Right forelimb (tissue), 1 donor: ENCODE measurements around the gene TNFRSF18.

Experiments used
- DNase-seq: peaks from one replicate; pipeline ENCODE4 v3.0.0-alpha.2; 2018

The TNFRSF18 gene

DNA sequence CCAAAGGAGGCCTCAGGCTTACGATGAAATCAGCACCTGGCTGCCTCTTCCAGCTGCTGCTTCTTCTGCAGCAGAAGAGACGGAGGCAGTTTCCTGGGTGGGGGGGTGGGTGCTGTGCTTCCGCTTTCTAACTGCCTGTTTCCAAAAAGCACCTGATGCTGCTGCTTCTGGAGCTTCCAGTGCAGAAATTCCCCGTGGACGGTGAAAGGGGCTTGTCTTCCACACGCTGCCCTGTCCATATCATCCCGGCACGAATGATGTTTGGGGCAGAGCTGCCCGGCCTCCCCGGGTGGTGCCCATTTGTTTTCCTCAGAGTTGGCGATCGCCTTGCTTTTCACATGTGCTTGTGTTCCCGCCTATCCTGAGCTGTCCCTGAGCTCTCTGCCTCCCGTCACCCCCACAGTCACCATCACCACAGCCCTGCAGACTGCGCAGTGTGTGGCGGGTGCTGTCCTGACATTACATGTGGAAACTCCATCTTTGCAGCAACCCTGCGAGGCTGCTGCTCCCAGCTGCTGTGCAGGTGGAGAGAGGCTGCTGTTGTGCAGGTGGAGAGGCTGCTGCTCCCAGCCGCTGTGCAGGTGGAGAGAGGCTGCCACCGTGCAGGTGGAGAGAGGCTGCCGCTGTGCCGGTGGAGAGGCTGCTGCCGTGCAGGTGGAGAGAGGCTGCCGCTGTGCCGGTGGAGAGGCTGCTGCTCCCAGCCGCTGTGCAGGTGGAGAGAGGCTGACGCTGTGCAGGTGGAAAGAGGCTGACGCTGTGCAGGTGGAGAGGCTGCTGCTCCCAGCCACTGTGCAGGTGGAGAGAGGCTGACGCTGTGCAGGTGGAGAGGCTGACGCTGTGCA lies 30.9 kb downstream of the TNFRSF18 start:
- DNase-seq = peak; percentile 21

DNA sequence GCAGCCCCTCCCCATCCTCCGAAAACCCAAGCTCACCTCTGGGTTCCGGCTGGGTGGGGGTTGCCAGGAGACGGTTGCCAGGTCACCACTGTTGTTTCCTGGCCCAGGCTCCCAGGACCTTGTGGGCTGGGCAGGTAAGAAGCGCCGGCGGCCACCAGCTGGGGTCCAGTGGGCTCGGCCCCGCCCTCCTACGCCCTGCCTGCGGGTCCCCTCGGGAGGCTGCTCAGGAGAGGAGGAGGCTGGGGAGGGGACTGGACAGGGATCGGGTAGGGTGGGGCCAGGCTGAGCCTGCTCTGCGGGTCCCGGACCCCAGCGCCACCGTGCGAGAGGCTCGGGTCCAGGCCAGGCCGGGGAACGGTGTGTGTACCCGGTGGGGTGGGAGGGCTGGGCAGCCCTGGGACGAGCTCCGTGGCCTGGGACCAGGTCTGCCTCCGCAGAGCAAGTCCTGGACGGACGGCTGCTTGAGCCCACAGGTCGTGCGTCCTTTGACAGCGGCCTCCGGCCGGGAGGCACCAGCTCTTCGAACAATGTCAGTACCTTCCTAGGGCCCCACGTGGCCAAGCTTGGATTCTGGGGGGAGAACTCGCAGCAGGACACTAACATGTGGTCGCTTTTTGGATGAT lies 32.5 kb downstream of the TNFRSF18 start, which contains the start of gene TTLL10:
TTLL10 (plus strand) TSS at position 88 of the 623 bp plus-strand sequence. CDS start 5,336 bp downstream, outside the sequence.
- peak; percentile 45 for DNase-seq

DNA sequence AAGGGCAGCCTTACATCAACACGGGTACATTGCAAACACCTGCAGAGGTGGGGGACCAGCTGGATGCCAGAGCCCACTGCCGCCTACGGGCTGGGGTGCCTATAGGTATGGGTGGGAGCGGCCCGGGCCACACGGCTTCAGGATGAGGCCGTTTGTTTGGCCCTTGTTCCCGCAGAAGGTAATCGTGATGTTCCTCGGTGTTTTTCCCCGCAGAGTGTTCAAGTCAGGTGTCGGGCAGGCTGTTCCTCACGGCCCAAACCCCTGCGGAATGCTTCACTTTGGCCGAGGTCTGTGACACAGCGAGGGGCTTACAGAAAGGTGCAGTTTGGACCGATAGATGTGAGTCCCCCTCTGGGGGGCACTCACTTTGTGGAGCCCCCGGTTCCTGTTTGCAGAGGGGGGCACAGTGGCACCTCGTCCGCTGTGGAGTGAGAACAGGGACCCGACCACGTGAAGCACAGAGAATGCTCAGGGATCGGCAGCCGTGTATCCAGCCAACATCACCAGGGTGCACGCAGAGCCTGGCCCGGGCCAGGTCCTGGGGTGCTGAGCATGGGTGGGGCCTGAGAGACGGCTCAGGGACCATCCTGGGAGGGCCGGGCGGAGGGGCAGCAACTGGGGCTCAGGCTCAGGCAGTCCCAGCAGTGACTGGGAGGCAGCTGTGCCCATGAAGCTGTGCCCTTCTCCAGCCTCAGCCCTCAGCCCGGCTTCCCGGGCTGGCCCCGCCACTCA lies 33.2 kb downstream of the TNFRSF18 start:
- DNase-seq = peak; percentile 41

DNA sequence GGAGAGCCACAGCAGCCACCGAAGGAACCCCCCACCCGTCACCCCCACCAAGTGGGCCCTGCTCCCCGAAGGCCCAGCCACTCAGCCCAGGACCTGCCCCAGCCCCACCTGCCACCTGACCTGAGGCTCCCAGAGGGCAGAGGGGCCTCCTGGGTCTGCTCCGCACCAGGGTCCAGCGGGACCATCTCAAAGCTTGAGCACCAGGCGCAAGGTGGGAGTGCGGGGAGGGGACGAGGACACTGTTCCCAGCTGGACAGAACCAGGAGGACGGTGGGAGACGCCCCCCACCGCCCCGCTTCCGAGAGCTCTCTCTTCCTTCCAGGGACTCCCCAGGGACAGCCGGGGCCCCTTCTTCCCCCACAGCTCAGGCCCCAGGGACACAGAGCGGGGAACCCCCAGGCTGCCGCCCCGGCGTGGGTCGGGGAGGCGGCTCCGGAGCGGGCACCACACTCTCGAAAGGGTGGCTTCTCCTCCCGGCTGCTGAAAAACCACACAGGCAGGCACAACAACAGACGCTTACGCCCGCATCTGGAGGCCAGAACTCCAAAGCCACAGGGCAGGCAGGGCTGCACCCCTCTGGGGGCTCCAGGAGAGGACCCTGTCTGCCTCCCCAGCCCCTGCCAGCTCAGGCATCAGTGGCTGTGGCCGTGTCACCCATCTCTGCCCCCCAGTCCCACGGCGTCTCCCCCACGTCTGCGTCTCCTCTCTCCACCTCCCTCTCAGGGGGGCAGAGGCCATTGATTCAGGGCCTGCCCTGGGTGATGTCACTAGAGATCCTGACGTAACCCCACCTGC lies 34.6 kb downstream of the TNFRSF18 start:
- DNase-seq = peak; percentile 38

DNA sequence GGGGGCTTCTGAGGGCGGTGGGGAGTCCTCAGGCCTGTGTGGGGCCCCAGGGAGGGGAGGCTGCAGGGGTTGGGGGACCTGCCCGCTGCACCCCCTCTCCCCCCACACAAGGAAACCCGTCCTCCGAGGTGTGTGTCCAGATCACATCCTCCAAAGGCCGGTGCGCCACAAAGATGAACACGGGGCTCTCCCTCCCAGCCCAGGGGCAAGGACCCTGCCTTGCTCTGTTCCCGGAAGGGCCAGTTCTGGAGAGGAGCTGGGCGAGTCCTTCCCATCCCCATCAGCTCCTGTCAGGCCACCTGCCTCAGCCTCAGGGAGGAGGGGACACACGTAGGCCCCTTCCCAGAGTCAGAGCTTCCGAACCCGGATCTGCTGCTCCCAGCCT lies 35.2 kb downstream of the TNFRSF18 start:
- DNase-seq = peak; percentile 24

DNA sequence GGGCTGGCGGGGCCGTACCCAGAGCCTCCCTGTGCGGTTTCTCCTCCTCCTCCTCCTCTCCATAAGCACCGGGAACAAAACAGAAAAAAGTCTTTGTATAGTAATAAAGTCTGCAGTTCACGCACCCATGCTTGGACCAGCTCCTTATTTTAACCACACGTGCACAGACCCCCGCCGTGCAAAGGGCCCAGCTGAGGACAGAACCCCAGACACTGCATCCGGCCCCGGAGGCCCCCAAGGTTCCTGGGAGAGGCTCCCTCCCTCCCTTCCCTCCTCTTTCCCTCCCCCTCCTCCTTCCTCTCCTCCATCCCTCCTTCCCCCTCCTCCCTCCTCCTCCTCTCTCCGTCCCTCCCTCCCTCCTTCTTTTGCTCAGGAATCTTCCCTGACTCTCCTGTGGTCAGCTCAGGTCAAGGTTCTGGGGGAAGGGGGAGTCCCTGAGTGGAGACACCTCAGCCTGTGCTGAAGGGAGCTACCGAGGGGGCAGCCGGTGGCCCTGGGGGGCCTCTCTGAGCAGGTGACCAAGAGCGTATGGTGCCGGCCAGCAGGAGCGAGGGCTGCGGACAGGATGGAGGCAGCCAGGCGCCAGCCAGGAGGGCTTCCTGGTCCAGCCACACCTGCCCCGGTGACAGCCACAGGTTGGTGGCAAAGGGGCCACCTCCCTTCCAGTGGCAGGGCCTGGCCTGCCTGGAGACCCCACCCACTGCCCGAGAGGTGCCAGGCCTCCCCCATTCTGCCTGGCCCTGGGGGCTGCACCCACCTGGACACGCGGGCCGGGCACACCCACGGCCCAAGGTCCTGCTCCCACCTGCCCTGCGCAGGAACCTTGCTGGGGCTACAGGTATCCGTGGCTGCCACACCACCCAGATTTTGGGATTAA lies 35.9 kb downstream of the TNFRSF18 start:
- DNase-seq = peak; percentile 24

DNA sequence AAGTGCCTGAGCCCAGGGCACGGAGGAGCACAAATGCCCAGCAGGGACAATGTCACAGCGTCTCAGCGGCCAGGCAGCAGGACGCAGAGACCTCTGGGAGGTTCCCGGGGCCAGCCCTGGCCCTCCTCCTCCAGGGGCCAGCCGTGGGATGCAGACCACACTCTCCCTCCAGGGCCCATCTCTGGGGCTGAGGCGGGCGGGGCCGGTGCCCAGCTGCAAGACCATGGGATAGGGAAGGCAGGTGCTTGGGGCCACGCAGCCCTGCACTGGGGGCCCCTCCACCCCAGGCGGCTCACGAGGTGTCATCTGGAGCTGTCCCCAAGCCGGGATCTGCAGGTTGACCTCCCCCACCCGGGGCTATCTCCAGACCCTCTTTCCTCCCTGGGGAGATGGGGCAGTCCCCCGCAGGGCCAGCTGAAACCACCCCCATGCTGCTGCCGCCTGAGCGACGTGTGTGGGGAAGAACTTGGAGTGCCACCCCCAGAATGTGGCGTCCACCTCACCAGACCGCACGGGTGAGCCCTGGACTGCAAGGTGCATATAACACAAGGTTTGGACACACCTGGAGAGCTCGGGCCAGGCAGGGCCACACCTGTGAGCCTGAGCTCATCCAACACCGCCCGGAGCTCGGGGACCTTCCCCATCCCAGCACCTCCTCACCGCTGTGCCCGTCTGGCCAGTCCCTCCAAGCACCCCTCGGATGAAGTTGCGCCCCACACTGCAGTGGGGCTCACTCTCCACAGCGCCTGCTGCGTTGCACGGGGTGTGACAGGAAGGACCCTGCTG lies 36.8 kb downstream of the TNFRSF18 start:
- peak; percentile 39 for DNase-seq

DNA sequence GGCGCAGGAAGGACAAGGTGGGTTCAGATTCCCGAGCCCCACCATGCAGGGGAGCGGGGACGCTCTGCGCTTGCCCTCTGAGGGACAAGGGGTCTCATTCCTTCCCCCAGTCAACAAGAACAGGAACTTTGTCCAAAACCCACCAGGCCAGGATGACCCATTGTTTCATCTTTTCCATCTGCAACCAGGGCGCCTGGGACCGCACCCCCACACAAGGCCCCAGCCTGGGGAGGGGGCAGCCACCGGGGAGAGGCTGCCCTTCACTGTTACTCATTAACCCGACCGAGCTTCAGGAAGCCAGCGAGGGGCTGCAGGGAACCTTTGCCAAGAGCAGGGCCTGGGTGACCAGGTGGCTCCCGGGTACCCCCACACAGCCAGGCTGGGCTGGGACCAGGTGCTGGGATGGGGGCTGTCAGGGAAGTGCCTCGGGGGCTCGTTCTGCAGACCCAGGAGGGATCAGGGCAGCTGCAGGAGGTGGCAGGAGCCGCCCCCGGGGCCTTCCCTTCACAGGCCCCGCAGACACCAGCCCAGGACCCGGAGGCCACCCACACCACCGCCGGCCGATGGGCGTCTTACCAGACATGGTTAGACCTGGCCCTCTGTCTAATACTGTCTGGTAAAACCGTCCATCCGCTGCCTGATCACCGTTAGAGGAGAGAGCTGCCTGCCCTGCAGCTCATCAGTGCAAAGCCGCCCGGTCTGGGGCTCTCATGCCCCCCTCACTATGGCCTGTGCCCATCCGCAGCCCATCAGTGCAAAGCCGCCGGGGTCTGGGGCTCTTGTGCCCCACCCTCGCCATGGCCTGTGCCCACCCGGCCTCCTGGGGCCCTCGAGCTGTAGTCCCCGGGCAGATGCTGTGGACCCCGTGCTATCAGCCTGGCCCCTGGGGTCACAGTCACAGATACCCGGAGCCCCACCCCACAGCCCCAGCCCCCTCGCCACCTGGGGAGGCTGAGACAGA lies 37.7 kb downstream of the TNFRSF18 start:
- peak; percentile 45 for DNase-seq

DNA sequence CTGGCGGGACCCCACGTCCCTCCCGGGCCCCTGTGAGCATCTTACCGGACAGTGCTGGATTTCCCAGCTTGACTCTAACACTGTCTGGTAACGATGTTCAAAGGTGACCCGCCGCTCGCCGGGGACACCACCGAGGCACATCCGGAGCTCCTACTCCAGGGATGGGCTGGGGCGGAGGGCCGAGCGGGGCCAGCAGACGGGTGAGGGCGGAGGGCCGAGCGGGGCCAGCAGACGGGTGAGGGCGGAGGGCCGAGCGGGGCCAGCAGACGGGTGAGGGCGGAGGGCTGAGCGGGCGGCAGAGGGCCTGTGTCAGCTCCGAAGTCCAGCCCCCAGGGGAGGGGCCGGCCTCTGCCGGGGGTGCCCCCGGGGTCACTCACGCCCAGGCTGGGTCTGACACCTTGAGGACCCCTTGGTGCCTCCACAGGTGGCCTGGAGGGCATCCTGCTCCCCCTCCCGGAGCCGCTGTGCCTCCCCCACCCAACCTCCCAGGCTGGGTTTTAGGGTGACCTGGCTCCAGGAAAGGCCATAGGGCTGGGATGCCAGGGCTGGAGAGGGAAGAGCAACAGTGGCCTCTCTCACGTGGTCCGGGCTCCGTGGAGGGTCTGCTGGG lies 38.4 kb downstream of the TNFRSF18 start:
- no peak for DNase-seq

DNA sequence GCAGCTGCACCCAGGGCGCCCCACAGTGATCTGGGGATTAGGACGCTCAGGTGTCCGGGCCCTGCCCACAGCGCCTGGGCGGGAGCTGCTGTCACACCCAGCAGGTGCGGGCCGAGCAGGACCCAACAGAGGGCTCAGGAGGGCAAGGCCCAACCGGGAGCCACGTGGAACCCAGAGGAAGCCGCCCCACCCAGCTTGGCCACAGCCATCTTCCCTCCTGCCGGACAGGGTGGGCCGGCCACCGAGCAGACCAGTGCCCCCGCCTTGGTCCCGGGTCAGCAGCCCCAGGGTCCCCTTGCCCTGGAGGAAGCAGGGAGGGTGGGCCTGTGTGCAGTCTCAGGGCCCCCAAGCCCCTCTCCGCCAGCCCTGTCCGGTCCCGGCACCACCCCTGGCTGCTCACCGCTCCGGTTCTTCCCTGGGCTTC lies 39.0 kb downstream of the TNFRSF18 start:
- no peak for DNase-seq

DNA sequence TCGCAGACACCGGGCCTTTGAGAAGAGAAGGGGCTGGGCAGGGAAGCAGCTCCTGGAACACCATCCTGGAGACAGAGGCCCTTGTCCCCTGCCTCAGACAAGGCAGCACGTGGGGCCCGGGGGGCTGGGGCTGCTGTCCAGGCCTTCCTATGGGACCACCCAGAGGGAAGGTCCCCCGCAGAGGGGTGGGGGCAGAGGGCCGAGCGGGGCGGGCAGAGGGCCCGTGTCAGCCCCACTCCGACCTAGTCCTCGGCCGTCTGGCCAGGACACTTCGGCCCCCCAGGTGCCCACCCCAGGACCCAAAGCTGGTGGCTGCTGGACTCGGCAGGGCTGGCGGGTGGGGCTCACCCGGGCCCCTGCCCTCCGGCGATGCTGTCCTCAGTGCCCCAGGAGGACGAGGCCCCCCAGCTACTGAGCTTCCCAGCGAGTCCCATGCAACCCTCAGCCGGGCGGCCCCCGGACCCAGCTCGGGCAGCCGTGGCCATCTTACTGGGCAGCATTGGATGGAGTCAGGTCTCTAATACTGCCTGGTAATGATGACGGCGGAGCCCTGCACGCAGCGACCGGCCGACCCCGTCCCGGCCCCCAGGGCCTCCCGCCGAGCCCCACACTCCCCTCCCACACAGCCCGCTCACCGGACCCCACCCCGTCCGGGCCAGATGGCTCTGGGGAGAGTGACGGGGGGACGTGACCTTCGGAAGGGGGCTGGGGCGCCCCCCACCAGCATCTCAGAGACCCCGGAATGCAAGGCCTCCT lies 39.6 kb downstream of the TNFRSF18 start:
- no peak for DNase-seq

DNA sequence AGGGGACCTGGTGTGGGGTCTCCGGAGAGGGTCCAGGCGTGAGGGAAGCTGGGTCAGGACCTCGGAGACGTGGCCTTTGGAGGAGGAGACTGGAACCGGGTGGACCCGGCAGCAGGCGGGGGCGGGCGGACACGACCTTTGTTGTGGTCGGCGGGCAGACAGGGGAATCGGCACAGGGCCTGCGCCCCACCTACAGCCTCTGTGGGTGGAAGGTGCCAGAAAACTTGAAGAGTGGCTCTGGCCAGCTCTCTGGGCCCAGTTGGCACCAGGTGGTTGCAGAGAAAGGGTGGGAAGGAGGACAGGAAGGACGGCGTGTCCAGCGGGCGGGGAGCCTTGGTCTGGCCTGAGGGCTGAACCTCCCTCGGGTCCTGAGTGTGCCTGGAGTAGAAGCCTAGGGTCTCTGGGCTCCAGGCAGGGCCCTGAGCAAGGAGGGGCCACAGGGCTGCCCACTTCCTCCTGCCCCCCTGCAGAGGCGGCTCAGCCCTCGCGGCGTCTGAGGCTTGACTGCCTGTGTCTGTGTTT lies 40.4 kb downstream of the TNFRSF18 start:
- no peak for DNase-seq

DNA sequence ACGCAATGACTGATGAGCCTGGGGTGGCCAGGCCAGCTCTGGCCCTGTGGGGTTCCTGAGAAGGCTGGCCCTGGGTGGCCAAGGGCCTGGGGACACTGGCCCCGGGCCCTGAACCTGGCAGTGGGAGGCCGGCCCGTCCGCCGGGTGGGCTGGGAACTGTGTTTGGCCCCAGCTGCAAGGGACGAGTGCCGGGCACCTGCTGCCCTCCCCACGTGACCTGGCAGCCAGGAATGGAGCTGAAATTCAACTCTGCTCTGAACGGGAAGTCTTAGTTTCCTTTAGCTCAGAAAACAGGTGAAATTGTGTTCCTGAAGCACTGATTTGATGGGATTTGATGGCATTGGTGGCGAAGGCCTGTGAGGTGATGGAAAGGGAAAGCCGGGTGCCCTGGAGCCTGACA lies 40.9 kb downstream of the TNFRSF18 start:
- no peak for DNase-seq

DNA sequence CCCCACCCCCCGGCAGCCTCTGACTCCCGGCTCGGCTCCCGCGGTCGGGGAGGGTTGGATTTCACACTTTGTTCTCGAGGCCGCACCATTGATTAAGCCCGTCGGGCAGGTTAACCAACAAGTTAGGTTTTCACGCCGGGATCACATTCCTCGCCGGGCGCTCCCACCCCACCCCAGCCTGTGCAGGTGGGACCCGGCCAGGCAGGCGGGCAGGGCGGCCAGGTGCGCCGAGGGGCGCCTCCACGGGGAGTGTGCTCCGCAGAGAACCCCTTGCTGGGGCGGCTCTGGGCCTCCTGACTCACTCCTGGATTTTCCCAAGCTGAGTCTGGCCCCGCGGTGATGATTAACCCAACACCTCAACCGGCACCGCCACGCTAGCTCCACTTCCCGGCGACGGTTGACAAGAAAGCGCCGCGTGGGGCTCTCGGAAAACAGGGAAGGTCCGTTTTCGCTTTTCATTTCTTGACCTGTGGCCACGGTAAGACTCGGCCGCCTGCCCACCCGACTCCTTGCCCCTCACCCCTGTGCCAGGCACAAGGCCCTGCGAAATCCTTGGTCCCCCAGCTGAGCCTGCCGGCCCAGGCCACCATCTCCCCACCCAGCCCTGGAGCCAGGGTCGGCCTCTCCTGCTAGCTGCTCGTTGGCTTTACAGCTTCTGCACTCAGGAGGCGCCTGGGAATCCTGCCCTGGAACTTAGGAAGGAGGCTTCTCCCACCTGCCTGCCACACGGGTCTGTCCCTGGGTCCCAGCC lies 41.5 kb downstream of the TNFRSF18 start:
- no peak for DNase-seq

DNA sequence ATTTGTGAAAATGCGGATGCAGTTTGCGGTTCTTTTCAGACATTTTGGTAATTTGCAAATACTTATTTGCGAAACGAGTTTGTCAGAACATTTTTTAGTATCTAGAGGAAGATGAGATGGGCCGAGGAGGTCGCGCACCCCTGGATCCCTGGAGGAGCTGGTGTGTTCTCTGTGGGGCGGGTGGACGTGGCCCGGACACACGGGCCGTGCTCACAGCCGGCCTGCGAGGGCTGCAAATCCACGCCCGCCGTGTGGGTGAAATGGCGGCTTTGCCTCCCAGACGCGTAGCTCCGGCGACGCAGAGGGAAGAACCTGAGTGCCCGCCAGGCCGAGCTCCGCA lies 42.1 kb downstream of the TNFRSF18 start:
- no peak for DNase-seq

DNA sequence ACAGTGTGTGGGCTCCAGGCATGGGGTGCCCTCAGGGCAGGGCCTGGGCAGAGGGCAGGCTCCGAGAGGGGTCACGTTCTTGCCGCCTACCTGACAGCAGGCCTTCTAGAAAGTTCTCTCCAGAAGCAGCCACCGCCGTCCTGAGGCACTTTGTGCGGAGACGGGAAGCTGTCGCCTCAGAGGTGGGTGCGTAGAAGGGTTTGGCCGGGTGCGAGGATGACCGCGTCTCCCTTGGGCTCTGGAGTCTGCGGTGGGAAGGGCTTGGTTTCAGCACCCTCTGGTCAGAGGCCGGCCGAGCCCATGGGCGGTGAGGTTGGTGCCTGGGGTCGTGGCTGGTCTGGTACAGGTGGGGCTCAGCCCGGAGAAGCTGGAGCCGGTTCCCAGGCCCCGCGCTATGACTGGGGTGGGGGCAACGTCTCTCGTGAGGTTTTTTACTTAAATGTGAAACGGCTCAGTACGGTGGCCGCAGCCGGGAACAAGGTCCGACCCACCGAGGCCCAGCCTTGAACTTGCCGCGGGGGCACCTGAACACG lies 42.8 kb downstream of the TNFRSF18 start:
- DNase-seq = no peak
